ENCODE data around the gene FOSL1.

The FOSL1 gene

DNA sequence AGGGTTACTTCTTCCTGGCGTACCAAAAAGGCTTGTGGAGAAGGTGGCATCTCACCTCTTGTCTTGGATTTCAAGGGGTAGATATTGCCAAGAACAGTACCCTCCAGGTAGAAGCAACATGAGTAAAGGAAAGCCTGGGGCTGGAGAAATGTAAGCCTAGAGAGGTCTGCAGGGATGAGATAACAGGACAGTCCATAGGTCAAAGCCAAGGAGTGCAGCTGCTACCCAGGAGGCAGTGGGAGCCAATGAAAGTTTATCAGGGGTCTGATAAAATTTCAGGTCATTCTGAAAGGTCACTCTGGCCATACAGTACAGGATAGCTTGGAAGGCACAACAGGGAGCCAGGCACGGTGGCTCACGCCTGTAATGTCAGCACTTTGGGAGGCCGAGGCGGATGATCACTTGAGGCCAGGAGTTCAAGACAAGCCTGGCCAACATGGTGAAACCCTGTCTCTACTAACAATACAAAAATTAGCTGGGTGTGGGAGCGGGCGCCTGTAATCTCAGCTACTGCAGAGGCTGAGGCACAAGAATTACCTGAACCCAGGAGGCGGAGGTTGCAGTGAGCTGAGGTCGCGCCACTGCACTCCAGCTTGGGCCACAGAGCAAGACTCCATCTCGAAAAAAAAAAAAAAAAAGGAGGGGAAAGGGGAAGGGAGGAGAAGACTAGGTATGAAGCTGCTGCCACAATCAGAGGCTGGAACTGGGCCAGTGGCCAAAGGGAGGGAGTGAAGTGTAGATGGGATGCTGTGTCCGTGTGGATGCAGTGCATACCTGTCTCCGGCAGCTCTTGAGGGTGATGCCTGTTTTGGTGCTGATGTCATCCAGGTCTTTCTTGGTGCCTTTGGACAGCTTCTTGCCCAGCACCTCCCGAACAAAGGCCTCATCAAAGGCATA is 13.1 kb downstream of the FOSL1 start:
- TF ChIP-seq POLR2A (IDR thresholded peaks at IDR 0.05; ENCODE audit: extremely low read depth, insufficient read length) (no peak), MYC (IDR thresholded peaks at IDR 0.05; ENCODE audit: low read depth, low read length) (no peak)
- TF ChIP-seq, protein P1, sequence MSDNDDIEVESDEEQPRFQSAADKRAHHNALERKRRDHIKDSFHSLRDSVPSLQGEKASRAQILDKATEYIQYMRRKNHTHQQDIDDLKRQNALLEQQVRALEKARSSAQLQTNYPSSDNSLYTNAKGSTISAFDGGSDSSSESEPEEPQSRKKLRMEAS (IDR thresholded peaks at IDR 0.05; ENCODE audit: low read depth, low read length): no peak
- TF ChIP-seq, protein P2, sequence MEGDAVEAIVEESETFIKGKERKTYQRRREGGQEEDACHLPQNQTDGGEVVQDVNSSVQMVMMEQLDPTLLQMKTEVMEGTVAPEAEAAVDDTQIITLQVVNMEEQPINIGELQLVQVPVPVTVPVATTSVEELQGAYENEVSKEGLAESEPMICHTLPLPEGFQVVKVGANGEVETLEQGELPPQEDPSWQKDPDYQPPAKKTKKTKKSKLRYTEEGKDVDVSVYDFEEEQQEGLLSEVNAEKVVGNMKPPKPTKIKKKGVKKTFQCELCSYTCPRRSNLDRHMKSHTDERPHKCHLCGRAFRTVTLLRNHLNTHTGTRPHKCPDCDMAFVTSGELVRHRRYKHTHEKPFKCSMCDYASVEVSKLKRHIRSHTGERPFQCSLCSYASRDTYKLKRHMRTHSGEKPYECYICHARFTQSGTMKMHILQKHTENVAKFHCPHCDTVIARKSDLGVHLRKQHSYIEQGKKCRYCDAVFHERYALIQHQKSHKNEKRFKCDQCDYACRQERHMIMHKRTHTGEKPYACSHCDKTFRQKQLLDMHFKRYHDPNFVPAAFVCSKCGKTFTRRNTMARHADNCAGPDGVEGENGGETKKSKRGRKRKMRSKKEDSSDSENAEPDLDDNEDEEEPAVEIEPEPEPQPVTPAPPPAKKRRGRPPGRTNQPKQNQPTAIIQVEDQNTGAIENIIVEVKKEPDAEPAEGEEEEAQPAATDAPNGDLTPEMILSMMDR (IDR thresholded peaks at IDR 0.05; ENCODE audit: low read depth, low read length): no peak
- peak overlapping the region; percentile 76 for H3K4me3 ChIP-seq (ENCODE audit: low read depth, low read length)
- no peak for DNase-seq (ENCODE audit: low read depth)

DNA sequence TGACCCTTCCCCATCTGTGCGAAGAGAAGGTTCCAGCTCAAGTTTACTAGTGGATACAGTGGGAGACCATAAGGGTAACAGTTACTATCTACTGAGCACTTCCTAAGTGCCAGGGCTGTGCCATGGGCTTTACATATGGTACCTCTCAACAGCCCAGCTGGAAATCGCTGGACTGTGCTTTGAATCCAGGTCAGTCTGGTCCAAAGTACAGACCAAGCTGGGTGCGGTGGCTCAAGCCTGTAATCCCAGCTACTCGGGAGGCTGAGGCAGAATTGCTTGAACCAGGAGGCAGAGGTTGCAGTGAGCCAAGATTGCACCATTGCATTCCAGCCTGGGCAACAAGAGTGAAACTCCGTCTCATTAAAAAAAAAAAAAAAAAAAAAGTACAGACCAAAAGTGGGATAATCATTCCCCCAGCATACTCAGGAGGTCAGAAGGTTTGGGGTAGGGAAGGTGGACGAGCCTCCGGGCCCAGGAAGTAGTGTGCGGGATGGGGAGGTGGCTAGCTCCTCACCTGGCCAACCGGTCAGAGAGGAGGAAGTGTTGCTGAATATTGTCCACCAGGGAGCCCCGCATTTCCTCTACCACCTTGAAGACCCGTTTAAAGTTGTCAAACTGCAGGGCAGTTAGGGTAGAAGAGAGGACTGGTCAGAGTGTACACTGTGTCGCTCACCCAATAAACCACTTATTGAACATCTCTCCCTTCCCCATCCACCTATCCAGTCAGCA is 14.2 kb downstream of the FOSL1 start:
- TF ChIP-seq, protein P1 (IDR thresholded peaks at IDR 0.05; ENCODE audit: low read depth, low read length): no peak
- TF ChIP-seq, protein P2 (IDR thresholded peaks at IDR 0.05; ENCODE audit: low read depth, low read length): no peak
- TF ChIP-seq MYC (IDR thresholded peaks at IDR 0.05; ENCODE audit: low read depth, low read length) (no peak), POLR2A (IDR thresholded peaks at IDR 0.05; ENCODE audit: extremely low read depth, insufficient read length) (no peak)
- no peak overlapping the region for H3K4me3 ChIP-seq (ENCODE audit: low read depth, low read length)
- DNase-seq (ENCODE audit: low read depth): no peak

DNA sequence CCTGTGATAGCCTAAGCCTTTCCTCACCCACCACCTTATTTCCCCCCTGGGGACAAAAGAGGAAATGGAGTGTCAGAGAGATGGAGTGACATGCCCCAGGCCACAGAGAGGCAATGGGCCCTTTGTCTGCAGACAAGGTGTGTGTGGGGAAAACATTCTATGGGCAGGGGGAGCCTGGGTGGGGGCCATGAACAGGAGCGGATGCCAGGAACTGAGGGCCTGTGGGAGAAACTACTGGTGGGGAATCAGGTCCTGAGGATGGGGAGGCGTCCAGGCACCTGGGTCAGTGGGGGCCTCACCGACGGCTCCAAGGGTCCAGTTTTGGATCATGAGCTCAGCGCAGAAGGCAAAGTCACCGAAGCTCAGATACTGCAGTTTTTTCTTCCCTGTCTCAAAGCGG is 15.0 kb downstream of the FOSL1 start:
- TF ChIP-seq POLR2A (IDR thresholded peaks at IDR 0.05; ENCODE audit: extremely low read depth, insufficient read length): no peak
- no peak overlapping the region for H3K4me3 ChIP-seq (ENCODE audit: low read depth, low read length)
- DNase-seq (ENCODE audit: low read depth): no peak

DNA sequence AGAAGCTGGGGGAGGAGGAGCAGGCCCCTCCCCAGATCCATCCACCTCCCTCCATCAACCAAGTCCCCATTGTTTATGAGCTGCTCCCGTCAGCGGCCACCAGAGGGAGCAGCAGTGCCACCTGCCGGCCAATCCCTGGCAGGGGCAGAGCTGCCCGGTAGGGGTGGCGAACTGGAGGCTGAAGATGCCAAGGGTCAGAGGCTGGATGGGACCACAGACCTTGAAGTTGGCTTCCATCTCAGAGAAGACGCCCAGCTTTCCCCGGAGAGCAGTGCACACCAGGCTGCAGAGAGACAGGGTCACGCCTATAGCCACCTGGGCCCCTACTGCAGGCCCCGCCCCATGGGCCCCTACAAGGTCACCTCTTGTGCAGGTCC is 15.5 kb downstream of the FOSL1 start:
- H3K4me3 ChIP-seq (ENCODE audit: low read depth, low read length): no peak overlapping the region
- TF ChIP-seq MYC (IDR thresholded peaks at IDR 0.05; ENCODE audit: low read depth, low read length) (peak; percentile 67; the same call in 1 of the 2 replicates), POLR2A (IDR thresholded peaks at IDR 0.05; ENCODE audit: extremely low read depth, insufficient read length) (peak; percentile 15)
- TF ChIP-seq, protein P1 (IDR thresholded peaks at IDR 0.05; ENCODE audit: low read depth, low read length): peak; percentile 67
- TF ChIP-seq, protein P2 (IDR thresholded peaks at IDR 0.05; ENCODE audit: low read depth, low read length): peak; percentile 99
- DNase-seq (ENCODE audit: low read depth): peak; percentile 88

DNA sequence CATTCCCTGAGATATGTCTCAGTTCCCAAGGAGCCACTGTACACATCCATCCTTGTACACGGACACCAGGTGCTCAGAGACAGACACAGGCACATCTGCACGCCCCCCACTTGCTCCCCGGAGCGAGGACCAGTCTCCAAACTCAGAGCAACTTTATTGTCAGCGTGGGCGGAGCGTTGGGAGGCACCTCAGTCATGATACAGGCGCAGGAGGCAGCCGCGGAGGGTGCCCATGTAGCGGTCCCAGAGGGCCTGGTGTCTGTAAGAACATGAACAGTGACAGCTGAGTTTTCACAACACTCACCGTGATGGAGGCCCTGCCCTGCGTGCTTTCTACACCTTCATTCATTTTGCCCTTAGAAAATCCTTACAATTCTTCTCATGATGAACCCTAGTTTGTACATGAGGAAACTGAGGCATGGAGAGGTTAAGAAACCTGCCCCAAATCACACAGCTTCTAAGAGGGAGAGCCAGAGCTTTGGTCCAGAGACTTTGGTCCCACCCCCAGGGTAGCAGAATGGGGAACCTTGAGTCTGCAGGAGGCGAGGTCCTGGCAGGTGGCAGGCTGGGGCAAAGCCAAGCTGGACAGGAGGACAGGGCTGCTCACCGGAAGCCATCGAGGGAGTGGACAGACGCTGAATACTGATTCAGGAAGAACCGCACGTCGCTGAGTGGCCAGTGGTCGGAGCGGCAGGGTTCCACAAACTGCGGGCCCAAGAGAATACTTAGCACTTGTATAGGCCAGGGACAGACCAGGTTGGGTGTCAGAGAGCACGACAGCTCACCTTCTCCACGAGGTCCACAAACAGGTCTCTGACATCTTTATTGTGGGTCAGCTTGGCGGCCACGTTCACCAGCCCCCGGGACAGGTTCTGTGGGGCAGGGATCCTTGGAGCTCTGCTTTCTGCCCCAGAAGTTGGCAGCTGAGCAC is 16.1 kb downstream of the FOSL1 start:
- H3K4me3 ChIP-seq (ENCODE audit: low read depth, low read length): no peak overlapping the region
- no peak for DNase-seq (ENCODE audit: low read depth)
- TF ChIP-seq, protein P1 (IDR thresholded peaks at IDR 0.05; ENCODE audit: low read depth, low read length): no peak
- TF ChIP-seq MYC (IDR thresholded peaks at IDR 0.05; ENCODE audit: low read depth, low read length): no peak
- TF ChIP-seq POLR2A (IDR thresholded peaks at IDR 0.05; ENCODE audit: extremely low read depth, insufficient read length): no peak
- TF ChIP-seq, protein P2 (IDR thresholded peaks at IDR 0.05; ENCODE audit: low read depth, low read length): no peak
